Thoracic aorta (tissue), 2 donors: ENCODE data around the gene EPHA6. TPM values are rescaled to one million over a fixed set of nuclear protein-coding genes. Genes with fewer than 3 reads are reported as not detected.
"Not testable (repeated sequence)": the region's sequence is repeated elsewhere in the genome, so short reads cannot be mapped to it uniquely, and the experiment has no call there.

Experiments used
- ATAC-seq: fragments of 150-250 bp; one replicate; pipeline ENCODE4 v1.8.0; 2017; ENCODE audit warnings: low read depth; ENCODE audit not compliant: insufficient number of reproducible peaks, low FRiP score
- DNase-seq: peaks from one replicate; pipeline ENCODE4 v3.0.0-alpha.2; 2020; ENCODE audit warnings: low spot score
- H3K27ac ChIP-seq, 2 donors: fragments of 200-600 bp; sonication (generic); 1 replicate in 1 of 2; 2 replicates in 1 of 2; pipeline ENCODE4 v1.5.1; 2016; ENCODE audit warnings: mild to moderate bottlenecking in 2 of 2, moderate library complexity in 2 of 2
- H3K27me3 ChIP-seq: fragments of 200-600 bp; sonication (generic); replicated peaks from 2 replicates; pipeline ENCODE4 v1.6.0; 2016; ENCODE audit warnings: mild to moderate bottlenecking; ENCODE audit not compliant: insufficient read depth
- H3K36me3 ChIP-seq: fragments of 200-600 bp; sonication (generic); one replicate; pipeline ENCODE4 v1.5.1; 2016
- H3K4me1 ChIP-seq, 2 donors: fragments of 200-600 bp; sonication (generic); 1 replicate in 1 of 2; 2 replicates in 1 of 2; pipeline versions ENCODE4 v1.5.1 to v1.6.0; 2016; ENCODE audit warnings: low read depth in 2 of 2, mild to moderate bottlenecking in 1 of 2; ENCODE audit not compliant: control insufficient read depth in 1 of 2
- H3K4me3 ChIP-seq: fragments of 200-600 bp; sonication (generic); 2 replicates; pipeline ENCODE4 v1.5.1; 2016; ENCODE audit warnings: mild to moderate bottlenecking
- H3K9me3 ChIP-seq: fragments of 200-600 bp; sonication (generic); 2 replicates; pipeline ENCODE4 v1.5.1; 2016
- CTCF ChIP-seq: fragments of 200-600 bp; sonication (generic); IDR thresholded peaks from one replicate; pipeline ENCODE4 v1.5.1; 2019; ENCODE audit warnings: antibody characterized with exemption
- total RNA-seq, 2 donors: library from RNA; depleted of rRNA; stranded (reverse); fragments of >200 nt; gene quantifications; one replicate each; pipeline versions ENCODE4 v1.1.0 to v1.2.3, GENCODE V29; 2016

The EPHA6 gene
- total RNA-seq, 2 donors from 2014 or later = 0.71 to 3.2 TPM

GRCh38 chr3:96977671-96978070 is 163.3 kb downstream of the EPHA6 start:
- Histone ChIP-seq H3K27ac (no peak overlapping the region), H3K9me3 (no peaks in the 10 kb centered on the region), H3K4me3 (no peak overlapping the region), H3K36me3 (no peaks in the 10 kb centered on the region), H3K4me1 (no peaks in the 10 kb centered on the region), H3K27me3 (no peaks in the 10 kb centered on the region)
- no peak for ATAC-seq
- TF ChIP-seq CTCF = no peak
- no peak for DNase-seq

DNA sequence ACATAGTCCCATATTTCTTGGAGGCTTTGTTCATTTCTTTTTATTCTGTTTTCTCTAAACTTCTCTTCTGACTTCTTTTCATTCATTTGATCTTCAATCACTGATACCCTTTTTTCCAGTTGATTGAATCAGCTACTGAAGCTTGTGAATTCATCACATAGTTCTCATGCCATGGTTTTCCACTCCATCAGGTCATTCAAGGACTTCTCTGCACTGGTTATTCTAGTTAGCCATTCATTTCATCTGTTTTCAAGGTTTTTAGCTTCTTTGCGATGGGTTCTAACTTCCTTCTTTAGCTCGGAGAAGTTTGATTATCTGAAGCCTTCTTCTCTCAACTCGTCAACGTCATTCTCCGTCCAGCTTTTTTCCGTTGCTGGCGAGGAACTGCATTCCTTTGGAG is 169.3 kb downstream of the EPHA6 start:
- H3K9me3 ChIP-seq, H3K27ac ChIP-seq, H3K4me1 ChIP-seq, H3K36me3 ChIP-seq, H3K4me3 ChIP-seq, ATAC-seq, DNase-seq, H3K27me3 ChIP-seq: not testable (repeated sequence)

- Histone ChIP-seq H3K36me3 (no peaks in the 10 kb centered on the region), H3K27me3 (no peaks in the 10 kb centered on the region), H3K27ac (no peak overlapping the region), H3K4me1 (no peaks in the 10 kb centered on the region), H3K4me3 (no peak overlapping the region), H3K9me3 (peaks cover 7% of the 10 kb centered on the region)
- TF ChIP-seq CTCF = no peak
- no peak for DNase-seq
- ATAC-seq = no peak
These were observed 171.8 kb downstream of the EPHA6 start for GRCh38 chr3:96986241-96986640.

GRCh38 chr3:96991231-96991630 is 176.8 kb downstream of the EPHA6 start:
- Histone ChIP-seq H3K36me3 (no peaks in the 10 kb centered on the region), H3K27ac (no peak overlapping the region), H3K9me3 (no peaks in the 10 kb centered on the region), H3K27me3 (no peaks in the 10 kb centered on the region), H3K4me3 (no peak overlapping the region), H3K4me1 (no peaks in the 10 kb centered on the region)
- DNase-seq (no peak), ATAC-seq (no peak)
- no peak for TF ChIP-seq CTCF

DNA sequence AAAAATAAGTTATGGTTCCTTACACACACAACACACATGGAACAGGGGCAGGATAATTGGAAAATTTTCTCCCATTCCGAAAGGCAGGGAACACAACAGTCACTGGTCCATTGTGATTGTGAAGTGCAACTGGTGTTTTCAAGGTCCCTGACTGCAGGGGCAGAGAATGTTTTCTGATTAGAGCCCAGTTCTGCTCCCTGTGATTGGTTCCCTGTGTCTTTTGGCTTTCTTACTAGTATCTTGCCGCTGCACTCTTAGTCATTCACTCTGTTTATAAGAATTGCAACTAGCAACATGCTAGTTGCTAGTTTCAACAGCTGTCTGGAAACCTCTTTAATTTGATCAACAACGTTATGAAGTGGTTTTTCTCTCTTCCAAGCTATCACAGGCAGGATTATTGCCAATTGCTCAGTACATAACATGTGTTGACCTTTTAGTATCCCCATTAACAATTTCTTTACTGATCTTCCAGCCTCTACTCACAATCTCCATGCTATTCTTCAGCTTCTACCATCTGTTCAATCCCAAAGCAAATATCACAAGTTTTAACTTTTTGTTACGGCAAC is 177.5 kb downstream of the EPHA6 start:
- H3K4me3 ChIP-seq = no peak overlapping the region
- no peak overlapping the region for H3K27ac ChIP-seq
- no peaks in the 10 kb centered on the region for H3K9me3 ChIP-seq
- no peak for TF ChIP-seq CTCF
- ATAC-seq (no peak), DNase-seq (no peak)
- H3K36me3 ChIP-seq = no peaks in the 10 kb centered on the region
- H3K4me1 ChIP-seq = no peaks in the 10 kb centered on the region
- H3K27me3 ChIP-seq = no peaks in the 10 kb centered on the region

DNA sequence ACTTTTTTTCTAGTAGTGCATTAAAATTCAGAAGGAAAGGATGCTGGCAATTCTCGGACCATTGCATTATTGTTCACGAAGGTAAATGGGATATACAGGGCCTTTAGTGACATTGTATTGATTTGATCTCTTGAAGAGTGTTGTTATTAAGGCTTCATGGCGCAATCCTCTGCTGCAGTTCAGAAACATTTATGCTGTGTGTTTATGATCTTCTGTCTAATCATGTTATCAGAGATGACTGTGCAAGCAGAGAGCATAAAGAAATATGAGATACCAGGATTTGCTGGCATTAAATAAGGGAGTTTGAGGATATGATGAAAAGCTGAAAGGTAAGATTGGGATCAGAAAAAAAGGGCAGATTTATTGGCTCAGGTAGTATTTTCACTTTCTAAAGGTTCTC is 180.6 kb downstream of the EPHA6 start:
- no peak overlapping the region for H3K27ac ChIP-seq
- no peak for DNase-seq

More for the DNA sequence above, 180.6 kb downstream of the EPHA6 start:
- no peaks in the 10 kb centered on the region for H3K9me3 ChIP-seq
- no peak for ATAC-seq
- no peaks in the 10 kb centered on the region for H3K27me3 ChIP-seq
- no peaks in the 10 kb centered on the region for H3K4me1 ChIP-seq
- no peaks in the 10 kb centered on the region for H3K36me3 ChIP-seq
- TF ChIP-seq CTCF = no peak
- no peak overlapping the region for H3K4me3 ChIP-seq
